HG03039 (cell line): ENCODE measurements around the gene ZMYND10.

ENCODE experiments used
- ATAC-seq: cut with Tn5 transposase; IDR thresholded peaks from one replicate; pipeline ENCODE4 v1.9.1; 2021; ENCODE audit warnings: mild to moderate bottlenecking, moderate library complexity; ENCODE audit not compliant: unreplicated experiment

The ZMYND10 gene

GRCh38 chr3:50350213-50350526 is 4.6 kb upstream of the ZMYND10 start:
- ATAC-seq: no peak

- ATAC-seq: no peak
Observed at GRCh38 chr3:50347187-50347813, 1.8 kb upstream of the ZMYND10 start.

GRCh38 chr3:50345008-50345407 is 524 bp downstream of the ZMYND10 start:
- ATAC-seq: no peak

- ATAC-seq: no peak
Observed at GRCh38 chr3:50342813-50343633, 2.5 kb downstream of the ZMYND10 start.

GRCh38 chr3:50341996-50342650 is 3.4 kb downstream of the ZMYND10 start:
- no peak for ATAC-seq

GRCh38 chr3:50341537-50341936 is 4.0 kb downstream of the ZMYND10 start:
- ATAC-seq: no peak

- ATAC-seq: no peak
Observed at GRCh38 chr3:50340448-50341329, 4.8 kb downstream of the ZMYND10 start, which contains the start of gene RASSF1. TSS of gene RASSF1 (minus strand) at chr3:50340836. CDS start at chr3:50340805, 31 bp downstream.

- ATAC-seq: no peak
Observed at GRCh38 chr3:50340147-50340447, 5.4 kb downstream of the ZMYND10 start.

GRCh38 chr3:50339485-50340146 is 5.9 kb downstream of the ZMYND10 start:
- no peak for ATAC-seq

GRCh38 chr3:50338965-50339364 is 6.6 kb downstream of the ZMYND10 start:
- no peak for ATAC-seq

GRCh38 chr3:50337175-50337861 is 8.2 kb downstream of the ZMYND10 start:
- ATAC-seq: peak; percentile 70

- ATAC-seq: peak; percentile 34
Observed at GRCh38 chr3:50336452-50337174, 8.9 kb downstream of the ZMYND10 start.

GRCh38 chr3:50334339-50335075 is 11.0 kb downstream of the ZMYND10 start:
- ATAC-seq: no peak

GRCh38 chr3:50333744-50334328 is 11.7 kb downstream of the ZMYND10 start:
- ATAC-seq: no peak

- ATAC-seq: no peak
Observed at GRCh38 chr3:50331364-50331907, 14.1 kb downstream of the ZMYND10 start.

GRCh38 chr3:50330330-50330729 is 15.2 kb downstream of the ZMYND10 start:
- no peak for ATAC-seq

- peak; percentile 84 for ATAC-seq
Observed at GRCh38 chr3:50327943-50328691, 17.4 kb downstream of the ZMYND10 start, which contains the start of gene TUSC2. TSS of gene TUSC2 (minus strand) at chr3:50328223. CDS start at chr3:50328099, 124 bp downstream.
